NCI-H226 (cell line): ENCODE data around the gene SH3RF3.

Experiments
- DNase-seq: peaks from one replicate; pipeline ENCODE4 v3.0.0-alpha.2; 2015

SH3RF3 gene

GRCh38 chr2:109513749-109514588, 385.0 kb downstream of the SH3RF3 start:
- peak; percentile 81 for DNase-seq

- DNase-seq: no peak
These were observed 385.9 kb downstream of the SH3RF3 start for GRCh38 chr2:109514857-109515256.

- DNase-seq: no peak
These were observed 387.6 kb downstream of the SH3RF3 start for GRCh38 chr2:109516445-109517117.

- no peak for DNase-seq
These were observed 388.3 kb downstream of the SH3RF3 start for GRCh38 chr2:109517118-109517889.

GRCh38 chr2:109519513-109519912, 390.5 kb downstream of the SH3RF3 start:
- no peak for DNase-seq

GRCh38 chr2:109521233-109522062, 392.4 kb downstream of the SH3RF3 start:
- no peak for DNase-seq

GRCh38 chr2:109522063-109522374, 393.0 kb downstream of the SH3RF3 start:
- DNase-seq: no peak

GRCh38 chr2:109523121-109523520, 394.1 kb downstream of the SH3RF3 start:
- no peak for DNase-seq

- no peak for DNase-seq
These were observed 394.7 kb downstream of the SH3RF3 start for GRCh38 chr2:109523536-109524361.

GRCh38 chr2:109525836-109526235, 396.8 kb downstream of the SH3RF3 start:
- no peak for DNase-seq

- no peak for DNase-seq
These were observed 397.5 kb downstream of the SH3RF3 start for GRCh38 chr2:109526442-109526970.

GRCh38 chr2:109527079-109527478, 398.1 kb downstream of the SH3RF3 start:
- DNase-seq: no peak

- no peak for DNase-seq
These were observed 399.1 kb downstream of the SH3RF3 start for GRCh38 chr2:109527846-109528705.

- DNase-seq: no peak
These were observed 400.0 kb downstream of the SH3RF3 start for GRCh38 chr2:109528811-109529501.

- DNase-seq: no peak
These were observed 400.8 kb downstream of the SH3RF3 start for GRCh38 chr2:109529532-109530449.

GRCh38 chr2:109530712-109531111, 401.7 kb downstream of the SH3RF3 start:
- no peak for DNase-seq

- no peak for DNase-seq
These were observed 402.2 kb downstream of the SH3RF3 start for GRCh38 chr2:109531221-109531620.

- DNase-seq: no peak
These were observed 403.1 kb downstream of the SH3RF3 start for GRCh38 chr2:109531896-109532727.
